A549 (cell line): Measurements from ENCODE around the gene MSL3B.

Source experiments
- ATAC-seq, 2 experiments: fragments of 200-7000 bp in 1 of 2; fragments of >200 bp in 1 of 2; cut with Nextera tagmentation in 1 of 2; cut with Tn5 transposase in 1 of 2; 3 replicates each; pipeline versions ENCODE4 v1.8.0 to v1.9.1; 2018 to 2020; ENCODE audit warnings: mild to moderate bottlenecking in 1 of 2, moderate library complexity in 1 of 2
- CTCF ChIA-PET: fragments of 300-600 bp; sonication (Branson Sonifier 250); formaldehyde crosslinking; extraction: SDS; loops from one replicate; lab custom pipeline; 2021; ENCODE audit warnings: antibody characterized with exemption, inconsistent platforms; lab: Yijun Ruan, JAX
- POLR2A ChIA-PET: fragments of 350-600 bp; formaldehyde crosslinking; extraction: SDS; loops from one replicate; lab custom pipeline; 2021; ENCODE audit warnings: antibody characterized with exemption, inconsistent platforms; lab: Yijun Ruan, JAX
- DNase-seq, 2 experiments: peaks; one replicate each; pipeline versions ENCODE4 v3.0.0 to v3.0.0-alpha.2; 2011 to 2016; ENCODE audit warnings: low read depth in 1 of 2, low spot score in 1 of 2
- FAIRE-seq: peaks from 2 replicates; lab custom pipeline; 2011; peaks lifted over from hg19 to GRCh38; lab: Jason Lieb, UNC
- H3K27ac ChIP-seq, 2 experiments: fragments of >200 bp; sonication (Bioruptor Twin); formaldehyde crosslinking; 3 replicates each; pipeline ENCODE4 v1.5.1; 2016 to 2017
- H3K4me1 ChIP-seq: fragments of >200 bp; sonication (Bioruptor Twin); formaldehyde crosslinking; 3 replicates; pipeline ENCODE4 v1.6.1; 2016
- H3K4me2 ChIP-seq: fragments of >200 bp; sonication (Bioruptor Twin); formaldehyde crosslinking; 3 replicates; pipeline ENCODE4 v1.6.1; 2016
- H3K4me3 ChIP-seq: fragments of >200 bp; sonication (Bioruptor Twin); formaldehyde crosslinking; 3 replicates; pipeline ENCODE4 v1.5.1; 2016
- H3K9me3 ChIP-seq: fragments of >200 bp; sonication (Bioruptor Twin); formaldehyde crosslinking; 3 replicates; pipeline ENCODE4 v1.6.1; 2016
- CBX2 ChIP-seq: fragments of 200-600 bp; sonication (generic); IDR thresholded peaks from 2 replicates; pipeline ENCODE4 v1.6.1; 2016; ENCODE audit warnings: low read depth, mild to moderate bottlenecking, borderline replicate concordance
- EHF ChIP-seq: fragments of 250-450 bp; sonication (Bioruptor Pico); IDR thresholded peaks from 2 replicates; pipeline ENCODE4 v1.5.0; 2020; ENCODE audit warnings: mild to moderate bottlenecking
- EHMT2 ChIP-seq: fragments of 200-600 bp; sonication (generic); IDR thresholded peaks from 2 replicates; pipeline ENCODE4 v1.6.1; 2016; ENCODE audit warnings: antibody characterized with exemption, low read depth, mild to moderate bottlenecking, moderate library complexity
- FOSL2 ChIP-seq, 2 experiments: fragments of 450-650 bp in 1 of 2; fragments of >200 bp in 1 of 2; sonication (Bioruptor Twin) in 1 of 2; formaldehyde crosslinking; IDR thresholded peaks; 2 replicates each; pipeline versions ENCODE4 v1.5.0 to v1.6.1; 2016 to 2020; ENCODE audit warnings: mild to moderate bottlenecking in 1 of 2, moderate library complexity in 1 of 2
- HDAC2 ChIP-seq: fragments of 200-600 bp; sonication (generic); IDR thresholded peaks from 2 replicates; pipeline ENCODE4 v1.6.1; 2016
- HEYL ChIP-seq: fragments of 250-450 bp; sonication (Bioruptor Pico); IDR thresholded peaks from 2 replicates; pipeline ENCODE4 v1.8.0; 2021; ENCODE audit warnings: mild to moderate bottlenecking, moderate library complexity
- JUN ChIP-seq, 2 experiments: fragments of >200 bp; sonication (Bioruptor Twin); formaldehyde crosslinking; IDR thresholded peaks; 2 replicates in 1 of 2; 3 replicates in 1 of 2; pipeline ENCODE4 v1.6.1; 2016 to 2017
- KDM1A ChIP-seq: fragments of 200-600 bp; sonication (generic); IDR thresholded peaks from 2 replicates; pipeline ENCODE4 v1.6.1; 2016; ENCODE audit warnings: low read depth, mild to moderate bottlenecking
- KDM5A ChIP-seq: fragments of 200-600 bp; sonication (generic); IDR thresholded peaks from 2 replicates; pipeline ENCODE4 v1.6.1; 2016; ENCODE audit warnings: antibody characterized with exemption, mild to moderate bottlenecking
- MAZ ChIP-seq: fragments of 150-350 bp; IDR thresholded peaks from 2 replicates; pipeline ENCODE4 v1.6.1; 2014; ENCODE audit warnings: antibody characterized with exemption, low read depth, low read length, borderline replicate concordance
- PHF8 ChIP-seq: fragments of 200-600 bp; sonication (generic); IDR thresholded peaks from 2 replicates; pipeline ENCODE4 v1.6.1; 2016; ENCODE audit warnings: low read depth, mild to moderate bottlenecking, antibody characterized with exemption, moderate library complexity, borderline replicate concordance
- RCOR1 ChIP-seq: fragments of 150-350 bp; IDR thresholded peaks from 2 replicates; pipeline ENCODE4 v1.6.1; 2014; ENCODE audit warnings: antibody characterized with exemption, low read length, low read depth
- RFX5 ChIP-seq: fragments of 450-650 bp; IDR thresholded peaks from 2 replicates; pipeline ENCODE4 v1.7.1; 2014; ENCODE audit warnings: antibody characterized with exemption, mild to moderate bottlenecking, moderate library complexity
- RNF2 ChIP-seq: fragments of 200-600 bp; sonication (generic); IDR thresholded peaks from 2 replicates; pipeline ENCODE4 v1.6.1; 2016; ENCODE audit warnings: low read depth, mild to moderate bottlenecking, antibody characterized with exemption, moderate library complexity, borderline replicate concordance
- SMC3 ChIP-seq: fragments of >200 bp; sonication (Bioruptor Twin); formaldehyde crosslinking; IDR thresholded peaks from 3 replicates; pipeline ENCODE4 v1.6.1; 2018; ENCODE audit warnings: inconsistent platforms
- TP53 ChIP-seq: fragments of 250-450 bp; sonication (Bioruptor Pico); IDR thresholded peaks from 2 replicates; pipeline ENCODE4 v1.5.0; 2021; ENCODE audit warnings: mild to moderate bottlenecking, moderate library complexity
- ZC3H11A ChIP-seq: fragments of 450-650 bp; IDR thresholded peaks from 2 replicates; pipeline ENCODE4 v1.6.1; 2014; ENCODE audit warnings: antibody characterized with exemption, mild to moderate bottlenecking
- ZSCAN20 ChIP-seq: fragments of 250-450 bp; sonication (Bioruptor Pico); IDR thresholded peaks from 2 replicates; pipeline ENCODE4 v1.8.0; 2022; ENCODE audit warnings: mild to moderate bottlenecking, moderate library complexity
- WGBS: methylation state at CpG from one replicate; pipeline ENCODE4 v1.1.6; 2017; ENCODE audit errors: missing lambda C conversion rate; 5-methylcytosine and 5-hydroxymethylcytosine counted together
- TF ChIP-seq, protein P1 (sequence below): fragments of 250-450 bp; sonication (Bioruptor Pico); IDR thresholded peaks from 2 replicates; pipeline ENCODE4 v1.5.0; 2021; ENCODE audit warnings: mild to moderate bottlenecking, moderate library complexity, borderline replicate concordance
- TF ChIP-seq, protein P2 (sequence below): fragments of 200-600 bp; sonication (generic); IDR thresholded peaks from 2 replicates; pipeline ENCODE4 v1.6.1; 2016; ENCODE audit warnings: antibody characterized with exemption, mild to moderate bottlenecking, moderate library complexity
- TF ChIP-seq, protein P3 (sequence below): IDR thresholded peaks from 2 replicates; pipeline ENCODE4 v1.6.1; 2012; ENCODE audit warnings: low read depth, borderline replicate concordance

MSL3B gene

DNA sequence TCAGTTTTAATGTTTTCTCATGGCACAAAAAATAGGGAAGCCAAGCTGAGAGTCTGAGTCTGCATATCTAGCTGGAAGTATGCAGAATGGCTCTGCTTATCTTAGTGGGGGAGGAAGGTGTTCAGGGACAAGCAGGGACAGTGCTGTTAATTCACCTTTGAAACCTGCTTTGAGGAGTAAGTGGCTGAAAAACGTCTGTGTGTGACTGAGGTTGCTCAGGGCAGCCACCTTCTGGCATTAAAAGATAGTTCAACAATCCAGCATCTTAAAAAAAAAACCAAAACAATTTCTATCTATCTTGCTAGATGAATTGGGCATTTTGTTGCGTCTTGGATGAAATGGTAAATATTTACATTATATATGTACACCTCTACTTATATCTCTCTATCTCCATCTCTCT, 46.9 kb upstream of the MSL3B start (continued):
- TF ChIP-seq, protein P1, sequence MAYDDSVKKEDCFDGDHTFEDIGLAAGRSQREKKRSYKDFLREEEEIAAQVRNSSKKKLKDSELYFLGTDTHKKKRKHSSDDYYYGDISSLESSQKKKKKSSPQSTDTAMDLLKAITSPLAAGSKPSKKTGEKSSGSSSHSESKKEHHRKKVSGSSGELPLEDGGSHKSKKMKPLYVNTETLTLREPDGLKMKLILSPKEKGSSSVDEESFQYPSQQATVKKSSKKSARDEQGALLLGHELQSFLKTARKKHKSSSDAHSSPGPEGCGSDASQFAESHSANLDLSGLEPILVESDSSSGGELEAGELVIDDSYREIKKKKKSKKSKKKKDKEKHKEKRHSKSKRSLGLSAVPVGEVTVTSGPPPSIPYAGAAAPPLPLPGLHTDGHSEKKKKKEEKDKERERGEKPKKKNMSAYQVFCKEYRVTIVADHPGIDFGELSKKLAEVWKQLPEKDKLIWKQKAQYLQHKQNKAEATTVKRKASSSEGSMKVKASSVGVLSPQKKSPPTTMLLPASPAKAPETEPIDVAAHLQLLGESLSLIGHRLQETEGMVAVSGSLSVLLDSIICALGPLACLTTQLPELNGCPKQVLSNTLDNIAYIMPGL (CRISPR knock-in tag), result no peak

DNA sequence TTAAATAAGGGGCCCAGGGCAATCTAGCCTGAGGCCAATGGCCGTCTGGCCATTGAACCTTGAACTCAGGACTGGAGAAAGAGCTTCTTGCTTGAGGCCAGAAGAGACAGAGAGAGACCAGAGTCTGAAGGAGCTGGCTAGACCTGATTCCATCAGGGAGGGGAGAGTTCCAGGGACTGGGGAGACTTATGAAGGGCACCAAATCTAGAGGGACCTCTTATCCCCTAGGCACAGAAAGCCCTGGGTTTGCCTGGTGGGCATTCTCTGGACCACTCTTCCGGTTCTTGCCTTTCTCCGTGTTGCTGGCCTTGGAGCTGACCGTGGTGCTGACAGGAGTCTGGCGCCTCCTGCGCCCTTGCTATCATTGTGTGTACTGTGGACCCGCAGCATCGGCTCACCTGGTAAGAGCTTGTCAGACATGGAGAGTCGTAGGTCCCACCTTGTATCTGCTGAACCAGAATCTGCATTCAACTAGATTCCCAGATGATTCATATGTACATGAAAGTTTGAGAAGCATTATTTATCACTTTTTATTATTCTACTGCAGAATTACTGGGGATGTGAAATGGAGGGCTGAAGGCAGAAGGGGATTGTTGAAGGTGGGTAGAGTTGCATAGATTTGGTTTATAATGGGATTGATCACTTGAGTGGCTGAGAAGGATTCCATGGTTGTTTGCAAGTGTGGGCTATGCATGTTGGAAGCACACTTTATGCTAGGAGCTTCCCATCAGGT, 44.7 kb upstream of the MSL3B start:
- CTCF ChIA-PET, result interaction anchor here (0.7 to 4.9 kb wide), 8 partner anchors 9 to 1194 kb away, joined by 3 to 39 read pairs (median 4); no protein-coding TSS in a partner anchor
- Histone ChIP-seq H3K9me3 (no peaks in the 10 kb centered on the region), H3K4me3 (no peak overlapping the region), H3K4me2 (no peak overlapping the region), H3K4me1 (no peaks in the 10 kb centered on the region)
- ATAC-seq (peak; percentile 72 to 74; a peak in 5 of 6 replicates), DNase-seq (peak; percentile 12 to 27)
- no peak for TF ChIP-seq SMC3
- TF ChIP-seq FOSL2 (IDR thresholded peaks at IDR 0.05), result no peak
- no peak for TF ChIP-seq FOSL2 (CRISPR knock-in tag; IDR thresholded peaks at IDR 0.05)
- TF ChIP-seq MAZ, result no peak
- peak; percentile 89 for TF ChIP-seq EHMT2
- TF ChIP-seq KDM1A, result no peak
- TF ChIP-seq, protein P2, sequence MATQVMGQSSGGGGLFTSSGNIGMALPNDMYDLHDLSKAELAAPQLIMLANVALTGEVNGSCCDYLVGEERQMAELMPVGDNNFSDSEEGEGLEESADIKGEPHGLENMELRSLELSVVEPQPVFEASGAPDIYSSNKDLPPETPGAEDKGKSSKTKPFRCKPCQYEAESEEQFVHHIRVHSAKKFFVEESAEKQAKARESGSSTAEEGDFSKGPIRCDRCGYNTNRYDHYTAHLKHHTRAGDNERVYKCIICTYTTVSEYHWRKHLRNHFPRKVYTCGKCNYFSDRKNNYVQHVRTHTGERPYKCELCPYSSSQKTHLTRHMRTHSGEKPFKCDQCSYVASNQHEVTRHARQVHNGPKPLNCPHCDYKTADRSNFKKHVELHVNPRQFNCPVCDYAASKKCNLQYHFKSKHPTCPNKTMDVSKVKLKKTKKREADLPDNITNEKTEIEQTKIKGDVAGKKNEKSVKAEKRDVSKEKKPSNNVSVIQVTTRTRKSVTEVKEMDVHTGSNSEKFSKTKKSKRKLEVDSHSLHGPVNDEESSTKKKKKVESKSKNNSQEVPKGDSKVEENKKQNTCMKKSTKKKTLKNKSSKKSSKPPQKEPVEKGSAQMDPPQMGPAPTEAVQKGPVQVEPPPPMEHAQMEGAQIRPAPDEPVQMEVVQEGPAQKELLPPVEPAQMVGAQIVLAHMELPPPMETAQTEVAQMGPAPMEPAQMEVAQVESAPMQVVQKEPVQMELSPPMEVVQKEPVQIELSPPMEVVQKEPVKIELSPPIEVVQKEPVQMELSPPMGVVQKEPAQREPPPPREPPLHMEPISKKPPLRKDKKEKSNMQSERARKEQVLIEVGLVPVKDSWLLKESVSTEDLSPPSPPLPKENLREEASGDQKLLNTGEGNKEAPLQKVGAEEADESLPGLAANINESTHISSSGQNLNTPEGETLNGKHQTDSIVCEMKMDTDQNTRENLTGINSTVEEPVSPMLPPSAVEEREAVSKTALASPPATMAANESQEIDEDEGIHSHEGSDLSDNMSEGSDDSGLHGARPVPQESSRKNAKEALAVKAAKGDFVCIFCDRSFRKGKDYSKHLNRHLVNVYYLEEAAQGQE, result peak; percentile 94
- TF ChIP-seq, protein P1 (CRISPR knock-in tag), result no peak
- TF ChIP-seq, all 56 proteins: peak for 2
- WGBS, result 14% methylated on average over 9 of the region's 9 CpGs
- H3K27ac ChIP-seq, result no peak overlapping the region
- POLR2A ChIA-PET, result no interaction called here
- no peak for FAIRE-seq

DNA sequence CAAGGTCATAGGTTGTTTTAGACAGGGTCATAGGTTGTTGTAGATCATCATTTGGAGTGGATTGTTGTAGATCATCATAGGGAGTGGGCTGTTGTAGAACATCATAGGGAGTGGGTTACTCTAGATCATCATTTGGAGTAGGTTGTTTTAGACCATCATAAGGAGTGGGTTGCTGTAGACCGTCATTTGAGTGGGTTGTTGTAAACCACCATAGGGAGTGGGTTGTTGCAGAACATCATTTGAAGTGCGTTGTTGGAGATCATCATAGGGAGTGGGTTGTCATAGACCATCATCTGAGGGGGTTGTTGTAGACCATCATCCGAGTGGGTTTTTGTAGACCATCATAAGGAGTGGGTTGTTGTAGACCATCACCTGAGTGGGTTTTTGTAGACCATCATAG, 39.4 kb upstream of the MSL3B start:
- DNase-seq (no peak), ATAC-seq (no peak)
- ChIA-PET CTCF (interaction anchor here (0.6 to 3.0 kb wide), 2 partner anchors 14 to 50 kb away, joined by 3 to 7 read pairs; no protein-coding TSS in a partner anchor), POLR2A (no interaction called here)
- TF ChIP-seq RNF2 (no peak), ZSCAN20 (no peak), CBX2 (no peak), SMC3 (no peak), JUN (IDR thresholded peaks at IDR 0.05) (no peak), RCOR1 (no peak), ZC3H11A (no peak), HDAC2 (no peak), KDM5A (no peak), RFX5 (no peak), TP53 (no peak), PHF8 (no peak), EHF (CRISPR knock-in tag) (no peak), HEYL (CRISPR knock-in tag) (no peak)
- TF ChIP-seq, protein P3, sequence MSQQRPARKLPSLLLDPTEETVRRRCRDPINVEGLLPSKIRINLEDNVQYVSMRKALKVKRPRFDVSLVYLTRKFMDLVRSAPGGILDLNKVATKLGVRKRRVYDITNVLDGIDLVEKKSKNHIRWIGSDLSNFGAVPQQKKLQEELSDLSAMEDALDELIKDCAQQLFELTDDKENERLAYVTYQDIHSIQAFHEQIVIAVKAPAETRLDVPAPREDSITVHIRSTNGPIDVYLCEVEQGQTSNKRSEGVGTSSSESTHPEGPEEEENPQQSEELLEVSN, result no peak
- TF ChIP-seq, all 56 proteins: peak for 0
- no peak overlapping the region for H3K4me2 ChIP-seq
- no peak for FAIRE-seq
- no peak overlapping the region for H3K4me3 ChIP-seq
- no peaks in the 10 kb centered on the region; the same call in 1 of the 3 replicates for H3K9me3 ChIP-seq
- WGBS, result 22% methylated on average over 3 of the region's 3 CpGs
- no peak overlapping the region for H3K27ac ChIP-seq
- H3K4me1 ChIP-seq, result no peaks in the 10 kb centered on the region
